Colonic mucosa (tissue), 4 donors: ENCODE data around the gene IL1RL2. TPM values are rescaled to one million over a fixed set of nuclear protein-coding genes. Genes with fewer than 3 reads are reported as not detected.

ENCODE experiments used
- DNase-seq: peaks from one replicate; pipeline ENCODE4 v3.0.0-alpha.2; 2020
- H3K27ac ChIP-seq: fragments of 200-600 bp; one replicate; pipeline ENCODE4 v1.8.0; 2021
- H3K27me3 ChIP-seq: fragments of 200-600 bp; one replicate; pipeline ENCODE4 v1.8.0; 2021
- H3K36me3 ChIP-seq: fragments of 200-600 bp; one replicate; pipeline ENCODE4 v1.8.0; 2021
- H3K4me1 ChIP-seq: fragments of 200-600 bp; one replicate; pipeline ENCODE4 v1.8.0; 2021; ENCODE audit warnings: mild to moderate bottlenecking
- H3K4me3 ChIP-seq: fragments of 200-600 bp; one replicate; pipeline ENCODE4 v1.8.0; 2021
- H3K9ac ChIP-seq, 2 donors: one replicate each; pipeline ENCODE4 v1.7.0; 2013; ENCODE audit warnings: control low read depth in 2 of 2, low read depth in 2 of 2, low read length in 2 of 2
- H3K9me3 ChIP-seq: fragments of 200-600 bp; one replicate; pipeline ENCODE4 v1.8.0; 2021
- intact Hi-C: fragments of 100-400 bp; cut with DNase I; formaldehyde crosslinking; loops from one replicate; pipeline ENCODE4 v1.14.1; 2022
- total RNA-seq, 2 donors: library from RNA; stranded (reverse); fragmentation: NEBNext Ultra II Directional in 1 of 2; extraction: Animal tissue kit (Norgen Biotek cat#: 25700) in 1 of 2; gene quantifications; one replicate each; pipeline ENCODE4 v1.2.1, GENCODE V29; 2021
- TF ChIP-seq, protein P1 (sequence below): fragments of 200-600 bp; IDR thresholded peaks from one replicate; pipeline ENCODE4 v1.8.0; 2022; ENCODE audit warnings: antibody characterized with exemption, mild to moderate bottlenecking
- donor health status: healthy.
- donor health status: DM: no; HTN: no; CAD: no.
- donor health status: DM: no; HTN: no; CAD: no.

Gene IL1RL2
- total RNA-seq, 2 donors from 2014 or later: 1.9 to 2.8 TPM

GRCh38 chr2:102197389-102198137 lies 10.7 kb downstream of the IL1RL2 start:
- DNase-seq: no peak
- no peaks in the 10 kb centered on the region for H3K9me3 ChIP-seq
- H3K4me1 ChIP-seq: no peaks in the 10 kb centered on the region
- TF ChIP-seq, protein P1, sequence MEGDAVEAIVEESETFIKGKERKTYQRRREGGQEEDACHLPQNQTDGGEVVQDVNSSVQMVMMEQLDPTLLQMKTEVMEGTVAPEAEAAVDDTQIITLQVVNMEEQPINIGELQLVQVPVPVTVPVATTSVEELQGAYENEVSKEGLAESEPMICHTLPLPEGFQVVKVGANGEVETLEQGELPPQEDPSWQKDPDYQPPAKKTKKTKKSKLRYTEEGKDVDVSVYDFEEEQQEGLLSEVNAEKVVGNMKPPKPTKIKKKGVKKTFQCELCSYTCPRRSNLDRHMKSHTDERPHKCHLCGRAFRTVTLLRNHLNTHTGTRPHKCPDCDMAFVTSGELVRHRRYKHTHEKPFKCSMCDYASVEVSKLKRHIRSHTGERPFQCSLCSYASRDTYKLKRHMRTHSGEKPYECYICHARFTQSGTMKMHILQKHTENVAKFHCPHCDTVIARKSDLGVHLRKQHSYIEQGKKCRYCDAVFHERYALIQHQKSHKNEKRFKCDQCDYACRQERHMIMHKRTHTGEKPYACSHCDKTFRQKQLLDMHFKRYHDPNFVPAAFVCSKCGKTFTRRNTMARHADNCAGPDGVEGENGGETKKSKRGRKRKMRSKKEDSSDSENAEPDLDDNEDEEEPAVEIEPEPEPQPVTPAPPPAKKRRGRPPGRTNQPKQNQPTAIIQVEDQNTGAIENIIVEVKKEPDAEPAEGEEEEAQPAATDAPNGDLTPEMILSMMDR: no peak
- H3K4me3 ChIP-seq: no peak overlapping the region
- H3K27ac ChIP-seq: no peak overlapping the region
- H3K9ac ChIP-seq: no peak overlapping the region
- intact Hi-C loops: no loop called here
- H3K36me3 ChIP-seq: no peaks in the 10 kb centered on the region
- no peaks in the 10 kb centered on the region for H3K27me3 ChIP-seq

GRCh38 chr2:102200539-102200938 lies 13.7 kb downstream of the IL1RL2 start:
- TF ChIP-seq, protein P1: no peak
- Histone ChIP-seq H3K27me3 (no peaks in the 10 kb centered on the region), H3K9me3 (no peaks in the 10 kb centered on the region), H3K4me3 (no peak overlapping the region), H3K36me3 (no peaks in the 10 kb centered on the region), H3K9ac (no peak overlapping the region), H3K4me1 (no peaks in the 10 kb centered on the region), H3K27ac (no peak overlapping the region)
- no peak for DNase-seq
- intact Hi-C loops: no loop called here

DNA sequence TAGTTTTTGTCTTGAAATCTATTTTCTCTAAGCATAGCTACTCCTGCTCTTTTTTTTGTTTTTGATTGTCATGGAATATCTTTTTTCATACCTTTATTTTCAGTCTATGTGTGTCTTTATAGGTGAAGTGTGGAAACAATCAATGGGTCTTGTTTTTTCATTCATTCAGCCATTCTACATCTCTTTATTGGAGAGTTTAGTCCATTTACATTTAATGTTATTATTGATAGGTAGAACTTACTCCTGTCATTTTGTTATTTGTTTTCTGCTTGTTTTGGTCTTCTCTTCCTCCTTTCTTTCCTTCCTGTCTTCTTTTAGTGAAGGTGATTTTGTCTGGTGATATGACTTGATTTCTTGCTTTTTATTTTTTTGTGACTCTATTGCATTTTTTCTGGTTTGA lies 17.8 kb downstream of the IL1RL2 start:
- H3K27ac ChIP-seq: no peak overlapping the region
- H3K9me3 ChIP-seq: no peaks in the 10 kb centered on the region
- intact Hi-C loops: no loop called here
- no peak for DNase-seq
- no peaks in the 10 kb centered on the region for H3K4me1 ChIP-seq
- H3K4me3 ChIP-seq: no peak overlapping the region
- H3K9ac ChIP-seq: no peak overlapping the region
- H3K27me3 ChIP-seq: no peaks in the 10 kb centered on the region
- no peaks in the 10 kb centered on the region for H3K36me3 ChIP-seq
- TF ChIP-seq, protein P1: no peak

DNA sequence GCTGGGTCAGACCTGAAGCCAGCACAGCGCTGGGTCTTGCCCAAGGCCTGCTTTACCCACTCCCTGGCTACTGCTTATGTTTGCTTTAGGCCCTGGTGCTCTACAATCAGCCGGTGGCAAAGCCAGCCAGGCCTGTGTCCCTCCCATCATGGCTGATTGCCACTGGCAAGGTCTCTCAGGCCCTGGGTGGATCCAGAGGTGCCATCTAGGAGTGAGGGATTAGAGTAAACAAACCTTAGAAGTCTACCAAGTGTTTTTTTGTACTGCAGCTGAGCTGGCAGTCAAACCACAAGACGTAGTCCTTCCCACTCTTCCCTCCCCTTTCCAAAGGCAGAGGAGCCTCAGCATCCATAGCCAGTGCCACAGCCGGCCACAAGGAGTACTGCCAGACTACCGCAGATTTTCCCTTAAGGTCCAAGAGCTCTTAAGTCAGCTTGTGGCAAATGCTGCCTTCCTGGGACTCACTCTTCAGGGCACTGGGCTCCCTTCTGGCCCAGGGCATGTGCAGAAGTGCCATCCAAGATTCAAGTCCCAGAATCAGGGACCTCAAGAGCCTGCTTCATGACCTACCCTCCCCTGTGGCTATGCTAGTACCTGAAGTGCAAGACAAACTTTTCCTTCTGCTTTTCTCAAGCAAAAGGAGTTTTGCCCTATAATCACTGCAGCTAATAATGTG lies 20.0 kb downstream of the IL1RL2 start:
- Histone ChIP-seq H3K9me3 (no peaks in the 10 kb centered on the region), H3K9ac (no peak overlapping the region), H3K4me1 (no peaks in the 10 kb centered on the region), H3K27me3 (no peaks in the 10 kb centered on the region), H3K36me3 (no peaks in the 10 kb centered on the region), H3K27ac (no peak overlapping the region), H3K4me3 (no peak overlapping the region)
- no peak for DNase-seq
- intact Hi-C loops: no loop called here
- TF ChIP-seq, protein P1: no peak

- Histone ChIP-seq H3K27ac (no peak overlapping the region), H3K27me3 (no peaks in the 10 kb centered on the region), H3K9me3 (no peaks in the 10 kb centered on the region), H3K36me3 (no peaks in the 10 kb centered on the region), H3K4me3 (no peak overlapping the region), H3K9ac (no peak overlapping the region), H3K4me1 (no peaks in the 10 kb centered on the region)
- intact Hi-C loops: no loop called here
- no peak for DNase-seq
- TF ChIP-seq, protein P1: no peak
Measured at GRCh38 chr2:102208774-102209173, 22.0 kb downstream of the IL1RL2 start.
